ENCODE results near the gene FUT3. TPM values are rescaled to one million over a fixed set of nuclear protein-coding genes. Genes with fewer than 3 reads are reported as not detected.

Gene FUT3
- total RNA-seq, 2 donors from 2014 or later = not detected

GRCh38 chr19:5814123-5814851, 37.0 kb downstream of the FUT3 start:
- Histone ChIP-seq H3K36me3 (no peaks in the 10 kb centered on the region), H3K9me3 (no peaks in the 10 kb centered on the region), H3K27me3 (no peaks in the 10 kb centered on the region), H3K4me1 (no peaks in the 10 kb centered on the region), H3K4me3 (no peak overlapping the region), H3K27ac (no peak overlapping the region)
- TF ChIP-seq, protein P1, sequence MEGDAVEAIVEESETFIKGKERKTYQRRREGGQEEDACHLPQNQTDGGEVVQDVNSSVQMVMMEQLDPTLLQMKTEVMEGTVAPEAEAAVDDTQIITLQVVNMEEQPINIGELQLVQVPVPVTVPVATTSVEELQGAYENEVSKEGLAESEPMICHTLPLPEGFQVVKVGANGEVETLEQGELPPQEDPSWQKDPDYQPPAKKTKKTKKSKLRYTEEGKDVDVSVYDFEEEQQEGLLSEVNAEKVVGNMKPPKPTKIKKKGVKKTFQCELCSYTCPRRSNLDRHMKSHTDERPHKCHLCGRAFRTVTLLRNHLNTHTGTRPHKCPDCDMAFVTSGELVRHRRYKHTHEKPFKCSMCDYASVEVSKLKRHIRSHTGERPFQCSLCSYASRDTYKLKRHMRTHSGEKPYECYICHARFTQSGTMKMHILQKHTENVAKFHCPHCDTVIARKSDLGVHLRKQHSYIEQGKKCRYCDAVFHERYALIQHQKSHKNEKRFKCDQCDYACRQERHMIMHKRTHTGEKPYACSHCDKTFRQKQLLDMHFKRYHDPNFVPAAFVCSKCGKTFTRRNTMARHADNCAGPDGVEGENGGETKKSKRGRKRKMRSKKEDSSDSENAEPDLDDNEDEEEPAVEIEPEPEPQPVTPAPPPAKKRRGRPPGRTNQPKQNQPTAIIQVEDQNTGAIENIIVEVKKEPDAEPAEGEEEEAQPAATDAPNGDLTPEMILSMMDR (IDR thresholded peaks at IDR 0.05) = no peak
- DNase-seq (ENCODE audit: low spot score) = no peak

- TF ChIP-seq, protein P1 (IDR thresholded peaks at IDR 0.05) = no peak
- Histone ChIP-seq H3K9me3 (no peaks in the 10 kb centered on the region), H3K27ac (no peak overlapping the region), H3K27me3 (no peaks in the 10 kb centered on the region), H3K4me3 (no peak overlapping the region), H3K36me3 (no peaks in the 10 kb centered on the region), H3K4me1 (peaks cover 0 to 2% of the 10 kb centered on the region in 2 donors)
- DNase-seq (ENCODE audit: low spot score) = no peak
Measured at GRCh38 chr19:5811117-5811516, 40.1 kb downstream of the FUT3 start.

GRCh38 chr19:5809469-5809868, 41.8 kb downstream of the FUT3 start:
- no peak overlapping the region for H3K27ac ChIP-seq
- H3K4me1 ChIP-seq = peaks cover 0 to 9% of the 10 kb centered on the region in 2 donors
- no peak for DNase-seq (ENCODE audit: low spot score)
- H3K36me3 ChIP-seq = no peaks in the 10 kb centered on the region
- no peaks in the 10 kb centered on the region for H3K9me3 ChIP-seq
- H3K4me3 ChIP-seq = no peak overlapping the region
- TF ChIP-seq, protein P1 (IDR thresholded peaks at IDR 0.05) = no peak
- H3K27me3 ChIP-seq = peaks cover 0 to 2% of the 10 kb centered on the region in 2 donors

GRCh38 chr19:5809053-5809452, 42.2 kb downstream of the FUT3 start:
- peaks cover 0 to 13% of the 10 kb centered on the region in 2 donors for H3K4me1 ChIP-seq
- no peaks in the 10 kb centered on the region for H3K9me3 ChIP-seq
- no peak overlapping the region for H3K27ac ChIP-seq
- no peak overlapping the region for H3K4me3 ChIP-seq
- H3K27me3 ChIP-seq = peaks cover 0 to 6% of the 10 kb centered on the region in 2 donors
- no peaks in the 10 kb centered on the region for H3K36me3 ChIP-seq
- TF ChIP-seq, protein P1 (IDR thresholded peaks at IDR 0.05) = no peak
- DNase-seq (ENCODE audit: low spot score) = no peak

DNA sequence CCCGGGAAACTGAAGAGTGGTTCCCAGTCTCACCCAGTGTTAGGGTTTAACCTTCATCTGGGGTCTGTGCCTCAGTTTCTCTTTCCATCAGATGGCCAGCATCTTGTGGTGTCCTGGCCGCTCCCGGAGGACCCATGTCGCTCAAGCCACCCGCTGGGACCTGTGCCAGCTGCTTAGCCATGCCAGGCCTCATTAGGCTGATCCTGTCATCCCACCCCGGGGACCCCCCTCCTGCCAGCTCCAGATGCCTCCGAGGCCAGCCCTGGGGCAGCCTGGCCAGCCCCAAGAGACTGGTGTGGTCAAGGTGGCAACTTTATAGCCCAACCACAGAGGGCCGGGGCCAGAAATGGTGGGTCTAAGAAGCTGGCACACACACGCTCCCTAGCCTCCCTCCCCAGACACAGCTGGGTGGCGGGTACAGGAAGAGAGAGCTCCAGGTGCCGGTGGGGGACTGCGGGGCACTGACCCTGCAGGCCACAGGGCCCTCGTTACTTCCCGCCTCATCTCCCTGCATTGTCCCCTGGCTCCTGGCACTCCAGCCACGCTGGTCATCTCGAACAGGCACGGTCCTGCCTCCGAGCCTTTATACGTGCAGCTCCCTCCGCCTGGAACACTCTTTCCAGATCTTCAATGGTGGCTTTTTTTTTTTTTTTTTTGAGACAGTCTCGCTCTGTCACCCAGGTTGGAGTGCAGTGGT, 43.0 kb downstream of the FUT3 start:
- no peak overlapping the region for H3K27ac ChIP-seq
- H3K9me3 ChIP-seq = no peaks in the 10 kb centered on the region
- H3K36me3 ChIP-seq = no peaks in the 10 kb centered on the region
- H3K27me3 ChIP-seq = peaks cover 0 to 7% of the 10 kb centered on the region in 2 donors
- H3K4me3 ChIP-seq = no peak overlapping the region
- peaks cover 0 to 20% of the 10 kb centered on the region in 2 donors for H3K4me1 ChIP-seq
- TF ChIP-seq, protein P1 (IDR thresholded peaks at IDR 0.05) = no peak
- no peak for DNase-seq (ENCODE audit: low spot score)
